B cell (primary cell): Measurements from ENCODE around the gene LMNB1. TPM values are rescaled to one million over a fixed set of nuclear protein-coding genes. Genes with fewer than 3 reads are reported as not detected.
"Not testable (repeated sequence)": the region's sequence is repeated elsewhere in the genome, so short reads cannot be mapped to it uniquely, and the experiment has no call there.

ENCODE experiments used
- ATAC-seq: fragments of 200-7000 bp; cut with Tn5 transposase; one replicate; pipeline ENCODE4 v1.10.0; 2021; ENCODE audit warnings: low read depth, mild to moderate bottlenecking, moderate number of reproducible peaks, moderate library complexity
- CTCF ChIA-PET: fragments of 350-600 bp; sonication (Branson Sonifier 250); formaldehyde crosslinking; loops from one replicate; lab custom pipeline; 2021; ENCODE audit warnings: antibody characterized with exemption, inconsistent platforms; lab: Charles Lee
- POLR2A ChIA-PET: fragments of 350-600 bp; sonication (Branson Sonifier 250); formaldehyde crosslinking; loops from one replicate; lab custom pipeline; 2021; ENCODE audit warnings: antibody characterized with exemption; lab: Charles Lee
- DNase-seq: peaks from one replicate; pipeline ENCODE4 v3.0.0; 2013
- H2AFZ ChIP-seq: 2 replicates; pipeline ENCODE4 v1.6.1; 2012; ENCODE audit warnings: mild to moderate bottlenecking, low read depth, low read length; ENCODE audit not compliant: insufficient read depth, poor library complexity, severe bottlenecking
- H3K27ac ChIP-seq, 2 donors: 1 replicate in 1 of 2; 2 replicates in 1 of 2; pipeline ENCODE4 v1.5.1; 2012 to 2013; ENCODE audit warnings: low read length in 2 of 2, mild to moderate bottlenecking in 2 of 2, moderate library complexity in 1 of 2
- H3K27me3 ChIP-seq, 4 experiments: fragments of 200-600 bp in 1 of 4; sonication (generic) in 1 of 4; replicated peaks in 1 of 4; 1 replicate in 2 of 4; 2 replicates in 2 of 4; pipeline versions ENCODE4 v1.6.1 to v1.7.0; 2013 to 2016; ENCODE audit warnings: low read length in 3 of 4, mild to moderate bottlenecking in 2 of 4, mixed read lengths in 1 of 4, moderate library complexity in 1 of 4; ENCODE audit not compliant: insufficient read depth in 4 of 4, control insufficient read depth in 3 of 4; ENCODE audit errors: control extremely low read depth in 1 of 4
- H3K36me3 ChIP-seq, 2 experiments: replicated peaks in 1 of 2; 1 replicate in 1 of 2; 2 replicates in 1 of 2; pipeline versions ENCODE4 v1.6.1 to v1.7.1; 2013; ENCODE audit warnings: low read length in 1 of 2; ENCODE audit not compliant: insufficient read depth in 2 of 2, control insufficient read depth in 1 of 2; ENCODE audit errors: control extremely low read depth in 1 of 2, extremely low read depth in 1 of 2
- H3K4me1 ChIP-seq, 2 donors: fragments of 200-600 bp in 1 of 2; sonication (generic) in 1 of 2; 1 replicate in 1 of 2; 2 replicates in 1 of 2; pipeline versions ENCODE4 v1.5.1 to v1.6.1; 2013 to 2017; ENCODE audit warnings: low read length in 2 of 2; ENCODE audit not compliant: control insufficient read depth in 2 of 2, insufficient read depth in 2 of 2
- H3K4me2 ChIP-seq: replicated peaks from 2 replicates; pipeline ENCODE3; 2012; ENCODE audit warnings: mild to moderate bottlenecking, low read depth, low read length; ENCODE audit not compliant: poor library complexity, severe bottlenecking
- H3K4me3 ChIP-seq, 5 experiments: fragments of 200-600 bp in 1 of 5; sonication (generic) in 1 of 5; 1 replicate in 3 of 5; 2 replicates in 2 of 5; pipeline versions ENCODE4 v1.5.1 to v1.7.0; 2011 to 2016; ENCODE audit warnings: low read length in 4 of 5, mild to moderate bottlenecking in 4 of 5, low read depth in 2 of 5, control low read depth in 1 of 5, moderate library complexity in 1 of 5; ENCODE audit not compliant: insufficient read depth in 1 of 5; ENCODE audit errors: control extremely low read depth in 1 of 5, extremely low read depth in 1 of 5
- H3K79me2 ChIP-seq: fragments of 200-600 bp; sonication (generic); one replicate; pipeline ENCODE4 v1.6.0; 2016; ENCODE audit warnings: low read length; ENCODE audit not compliant: control insufficient read depth, insufficient read depth
- H3K9ac ChIP-seq: fragments of 200-600 bp; sonication (generic); 2 replicates; pipeline ENCODE4 v1.6.1; 2017; ENCODE audit warnings: mild to moderate bottlenecking, low read length, moderate library complexity
- H3K9me3 ChIP-seq, 3 donors: one replicate each; pipeline versions ENCODE4 v1.6.1 to v1.7.1; 2013; ENCODE audit warnings: low read length in 2 of 3; ENCODE audit not compliant: control insufficient read depth in 2 of 3, insufficient read depth in 1 of 3; ENCODE audit errors: control extremely low read depth in 1 of 3
- H4K20me1 ChIP-seq: 2 replicates; pipeline ENCODE4 v1.6.0; 2012; ENCODE audit warnings: mild to moderate bottlenecking, low read length; ENCODE audit not compliant: insufficient read depth, control insufficient read depth, poor library complexity, severe bottlenecking
- H3K27ac Mint-ChIP-seq: one replicate; pipeline ENCODE4 v1.8.0; 2021; ENCODE audit warnings: mixed read lengths
- H3K27me3 Mint-ChIP-seq: one replicate; pipeline ENCODE4 v1.8.0; 2021; ENCODE audit warnings: mixed read lengths
- H3K4me1 Mint-ChIP-seq: one replicate; pipeline ENCODE4 v1.8.0; 2021; ENCODE audit warnings: mixed read lengths
- H3K4me3 Mint-ChIP-seq: one replicate; pipeline ENCODE4 v1.8.0; 2021; ENCODE audit warnings: mixed read lengths
- H3K9me3 Mint-ChIP-seq: one replicate; pipeline ENCODE4 v1.8.0; 2022; ENCODE audit warnings: mixed read lengths; ENCODE audit not compliant: insufficient read depth
- EZH2 ChIP-seq: IDR thresholded peaks from 2 replicates; pipeline ENCODE4 v1.6.1; 2012; ENCODE audit warnings: borderline replicate concordance, low read depth, mild to moderate bottlenecking, moderate library complexity, low read length; ENCODE audit not compliant: insufficient read depth, poor library complexity, severe bottlenecking
- WGBS: methylation state at CpG from one replicate; pipeline ENCODE4 v1.1.5; 2013; ENCODE audit warnings: missing lambda C conversion rate; ENCODE audit not compliant: insufficient coverage; 5-methylcytosine and 5-hydroxymethylcytosine counted together
- intact Hi-C: fragments of 100-400 bp; cut with micrococcal nuclease; formaldehyde crosslinking; loops from one replicate; pipeline ENCODE4 v1.10.0; 2022
- polyA plus RNA-seq: library from polyadenylated mRNA; depleted of rRNA; stranded (reverse); fragments of >200 nt; gene quantifications from 2 replicates; pipeline ENCODE4 v1.2.3, GENCODE V29; 2012
- total RNA-seq, 2 donors: library from RNA; stranded (reverse); fragments of 120-200 nt in 1 of 2; gene quantifications; 1 replicate in 1 of 2; 2 replicates in 1 of 2; pipeline versions ENCODE4 v1.2.3 to v1.2.4, GENCODE V29; 2013 to 2022
- TF ChIP-seq, protein P1 (sequence below): fragments of 200-600 bp; IDR thresholded peaks from one replicate; pipeline ENCODE4 v1.8.0; 2022; ENCODE audit warnings: antibody characterized with exemption, mild to moderate bottlenecking

The LMNB1 gene
- total and polyA plus RNA-seq, 2 donors (not counting 1 experiment from before 2014, with no cell fraction given) = 10.5 to 25.1 TPM

DNA sequence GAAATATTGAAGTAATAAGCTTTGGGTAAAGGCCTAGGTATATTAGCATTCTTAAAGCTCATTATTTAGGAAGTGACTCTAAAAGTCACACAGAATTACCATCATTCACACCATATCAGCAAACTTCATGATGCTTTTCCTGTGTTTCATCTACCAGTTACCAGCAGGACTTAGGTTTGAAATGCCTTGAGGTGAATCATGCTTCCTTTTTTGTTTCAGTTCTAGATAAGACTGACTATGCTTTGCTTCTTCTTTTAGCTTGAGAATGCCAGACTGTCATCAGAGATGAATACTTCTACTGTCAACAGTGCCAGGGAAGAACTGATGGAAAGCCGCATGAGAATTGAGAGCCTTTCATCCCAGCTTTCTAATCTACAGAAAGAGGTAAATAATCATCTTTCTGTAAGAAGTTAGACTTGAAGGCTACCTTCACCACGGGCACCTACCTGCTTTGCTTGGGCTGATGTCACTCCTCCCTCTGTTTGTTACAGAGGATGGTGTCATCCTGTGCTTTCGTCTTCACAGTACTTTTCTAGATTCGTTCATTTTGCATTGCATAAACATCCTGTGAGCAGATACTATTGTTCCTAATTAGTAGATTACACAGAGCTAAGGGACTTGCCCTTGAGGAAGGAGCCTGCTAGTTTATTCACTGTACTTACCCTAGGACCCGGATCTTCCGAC is 34.7 kb downstream of the LMNB1 start:
- Histone ChIP-seq H3K36me3 (peaks cover 3 to 27% of the 10 kb centered on the region in 2 experiments), H3K27ac (peak overlapping the region; percentile 48 to 77), H3K4me2 (peak overlapping the region; percentile 4), H3K4me1 (peaks cover 15 to 35% of the 10 kb centered on the region in 2 donors), H3K79me2 (no peaks in the 10 kb centered on the region), H3K9ac (no peak overlapping the region), H4K20me1 (no peaks in the 10 kb centered on the region), H3K4me3 (peak overlapping the region in 1 of 5 experiments; percentile 65), H3K27me3 (no peaks in the 10 kb centered on the region), H2AFZ (no peak overlapping the region), H3K9me3 (no peaks in the 10 kb centered on the region)
- Mint-ChIP-seq H3K4me3 (peak overlapping the region; percentile 69), H3K4me1 (peaks cover 42% of the 10 kb centered on the region), H3K27me3 (no peaks in the 10 kb centered on the region), H3K27ac (peak overlapping the region; percentile 87), H3K9me3 (no peaks in the 10 kb centered on the region)
- DNase-seq (peak; percentile 46), ATAC-seq (peak; percentile 60)
- TF ChIP-seq EZH2 = no peak
- intact Hi-C loops = no loop called here
- 100% methylated on average over 1 of the region's 6 CpGs for WGBS
- ChIA-PET CTCF (interaction anchor here (0.5 to 5.5 kb wide), 9 partner anchors 10 to 502 kb away, joined by 3 to 63 read pairs (median 5); partner anchors contain the start of gene LMNB1), POLR2A (interaction anchor here (0.5 kb wide), 1 partner anchor 8 kb away, joined by 3 read pairs; no protein-coding TSS in a partner anchor)

DNA sequence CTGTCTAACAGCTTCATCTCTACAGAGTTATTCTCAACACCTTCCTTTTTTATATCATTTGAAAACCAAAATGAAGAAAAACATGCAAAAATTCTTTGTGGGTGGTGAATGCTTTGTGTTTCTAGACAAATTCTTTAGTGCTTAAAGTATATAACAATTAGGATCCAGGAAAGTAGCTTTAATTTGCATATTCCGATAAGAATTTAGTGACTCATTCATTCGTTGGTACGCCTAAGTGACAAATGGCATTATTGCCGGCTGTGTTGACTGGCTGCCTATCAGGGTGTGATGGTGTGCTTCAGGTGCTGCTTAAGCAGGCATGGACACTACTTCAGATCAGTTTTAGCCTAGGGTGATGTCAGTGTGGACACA is 35.2 kb downstream of the LMNB1 start:
- ATAC-seq (no peak), DNase-seq (no peak)
- Histone ChIP-seq H3K4me3 (peak overlapping the region in 1 of 5 experiments; percentile 65), H3K79me2 (no peaks in the 10 kb centered on the region), H3K27me3 (no peaks in the 10 kb centered on the region), H3K4me1 (peaks cover 15 to 35% of the 10 kb centered on the region in 2 donors), H3K9me3 (no peaks in the 10 kb centered on the region), H3K36me3 (peaks cover 3 to 30% of the 10 kb centered on the region in 2 experiments), H2AFZ (no peak overlapping the region), H3K27ac (peak overlapping the region; percentile 48 to 77), H3K9ac (no peak overlapping the region), H3K4me2 (peak overlapping the region; percentile 4), H4K20me1 (no peaks in the 10 kb centered on the region)
- ChIA-PET POLR2A (no interaction called here), CTCF (interaction anchor here (0.5 to 5.5 kb wide), 8 partner anchors 11 to 502 kb away, joined by 3 to 63 read pairs (median 6); partner anchors contain the start of gene LMNB1)
- Mint-ChIP-seq H3K27me3 (no peaks in the 10 kb centered on the region), H3K27ac (peak overlapping the region; percentile 87), H3K9me3 (no peaks in the 10 kb centered on the region), H3K4me3 (peak overlapping the region; percentile 69), H3K4me1 (peaks cover 40% of the 10 kb centered on the region)
- TF ChIP-seq, protein P1, sequence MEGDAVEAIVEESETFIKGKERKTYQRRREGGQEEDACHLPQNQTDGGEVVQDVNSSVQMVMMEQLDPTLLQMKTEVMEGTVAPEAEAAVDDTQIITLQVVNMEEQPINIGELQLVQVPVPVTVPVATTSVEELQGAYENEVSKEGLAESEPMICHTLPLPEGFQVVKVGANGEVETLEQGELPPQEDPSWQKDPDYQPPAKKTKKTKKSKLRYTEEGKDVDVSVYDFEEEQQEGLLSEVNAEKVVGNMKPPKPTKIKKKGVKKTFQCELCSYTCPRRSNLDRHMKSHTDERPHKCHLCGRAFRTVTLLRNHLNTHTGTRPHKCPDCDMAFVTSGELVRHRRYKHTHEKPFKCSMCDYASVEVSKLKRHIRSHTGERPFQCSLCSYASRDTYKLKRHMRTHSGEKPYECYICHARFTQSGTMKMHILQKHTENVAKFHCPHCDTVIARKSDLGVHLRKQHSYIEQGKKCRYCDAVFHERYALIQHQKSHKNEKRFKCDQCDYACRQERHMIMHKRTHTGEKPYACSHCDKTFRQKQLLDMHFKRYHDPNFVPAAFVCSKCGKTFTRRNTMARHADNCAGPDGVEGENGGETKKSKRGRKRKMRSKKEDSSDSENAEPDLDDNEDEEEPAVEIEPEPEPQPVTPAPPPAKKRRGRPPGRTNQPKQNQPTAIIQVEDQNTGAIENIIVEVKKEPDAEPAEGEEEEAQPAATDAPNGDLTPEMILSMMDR = no peak
- TF ChIP-seq EZH2 = no peak
- no CpG with 5 or more reads among the region's 4 CpGs for WGBS
- intact Hi-C loops = no loop called here

DNA sequence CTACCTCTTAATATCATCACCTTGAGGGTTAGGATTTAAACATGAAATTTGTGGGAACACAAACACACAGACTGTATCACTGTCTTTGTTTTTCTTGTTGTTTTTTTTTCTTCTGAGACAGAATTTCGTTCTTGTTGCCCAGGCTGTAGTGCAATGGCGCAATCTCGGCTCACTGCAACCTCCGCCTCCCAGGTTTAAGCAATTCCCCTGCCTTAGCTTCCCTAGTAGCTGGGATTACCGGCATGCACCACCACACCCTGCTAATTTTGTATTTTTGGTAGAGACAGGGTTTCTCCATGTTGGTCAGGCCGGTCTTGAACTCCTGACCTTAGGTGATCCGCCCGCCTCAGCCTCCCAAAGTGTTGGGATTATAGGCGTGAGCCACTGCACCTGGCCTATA is 36.9 kb downstream of the LMNB1 start:
- H3K27ac Mint-ChIP-seq = peak overlapping the region; percentile 15
- WGBS = no CpG with 5 or more reads among the region's 9 CpGs
- H3K4me1 Mint-ChIP-seq = peaks cover 33% of the 10 kb centered on the region
- H3K9me3 ChIP-seq, H3K4me3 Mint-ChIP-seq, H3K79me2 ChIP-seq, H3K27me3 Mint-ChIP-seq, H3K4me2 ChIP-seq, H4K20me1 ChIP-seq, ATAC-seq, H3K27me3 ChIP-seq, H3K27ac ChIP-seq, DNase-seq, H3K9me3 Mint-ChIP-seq, H2AFZ ChIP-seq, H3K9ac ChIP-seq, intact Hi-C loops: not testable (repeated sequence)
- H3K36me3 ChIP-seq = peaks cover 3 to 33% of the 10 kb centered on the region in 2 experiments
- peaks cover 7 to 24% of the 10 kb centered on the region in 2 donors for H3K4me1 ChIP-seq
- ChIA-PET POLR2A (interaction anchor here (0.6 kb wide), 1 partner anchor 216 kb away, joined by 3 read pairs; no protein-coding TSS in a partner anchor), CTCF (interaction anchor here (0.7 kb wide), 1 partner anchor 34 kb away, joined by 4 read pairs; no protein-coding TSS in a partner anchor)
- peak overlapping the region in 1 of 5 experiments; percentile 62 for H3K4me3 ChIP-seq
